HG03097 (cell line): ENCODE data around the gene KANK4.
"Not testable (repeated sequence)": the region's sequence is repeated elsewhere in the genome, so short reads cannot be mapped to it uniquely, and the experiment has no call there.

Source experiments
- ATAC-seq: cut with Tn5 transposase; IDR thresholded peaks from one replicate; pipeline ENCODE4 v1.9.1; 2021; ENCODE audit not compliant: unreplicated experiment, low FRiP score

Gene KANK4

GRCh38 chr1:62241371-62242131 is 77.7 kb downstream of the KANK4 start:
- no peak for ATAC-seq

- ATAC-seq = no peak
Measured at GRCh38 chr1:62240651-62241370, 78.4 kb downstream of the KANK4 start.

- ATAC-seq = not testable (repeated sequence)
Measured at GRCh38 chr1:62239652-62240403, 79.4 kb downstream of the KANK4 start.

- no peak for ATAC-seq
Measured at GRCh38 chr1:62238507-62238906, 80.7 kb downstream of the KANK4 start.

- ATAC-seq = no peak
Measured at GRCh38 chr1:62237950-62238374, 81.3 kb downstream of the KANK4 start.

- ATAC-seq = no peak
Measured at GRCh38 chr1:62237361-62237760, 81.9 kb downstream of the KANK4 start.

- ATAC-seq = no peak
Measured at GRCh38 chr1:62235576-62235975, 83.7 kb downstream of the KANK4 start.

GRCh38 chr1:62234688-62235087 is 84.5 kb downstream of the KANK4 start:
- ATAC-seq = no peak

- ATAC-seq = no peak
Measured at GRCh38 chr1:62233926-62234450, 85.2 kb downstream of the KANK4 start.

- no peak for ATAC-seq
Measured at GRCh38 chr1:62232871-62233278, 86.4 kb downstream of the KANK4 start.

- no peak for ATAC-seq
Measured at GRCh38 chr1:62230718-62231117, 88.5 kb downstream of the KANK4 start.

- ATAC-seq = no peak
Measured at GRCh38 chr1:62229932-62230331, 89.3 kb downstream of the KANK4 start.

GRCh38 chr1:62229468-62229867 is 89.8 kb downstream of the KANK4 start:
- ATAC-seq = no peak

GRCh38 chr1:62228883-62229187 is 90.4 kb downstream of the KANK4 start:
- ATAC-seq = no peak

GRCh38 chr1:62228136-62228882 is 90.9 kb downstream of the KANK4 start:
- no peak for ATAC-seq

GRCh38 chr1:62227496-62227895 is 91.7 kb downstream of the KANK4 start:
- no peak for ATAC-seq

- ATAC-seq = no peak
Measured at GRCh38 chr1:62224182-62224581, 95.1 kb downstream of the KANK4 start.

GRCh38 chr1:62222321-62222720 is 96.9 kb downstream of the KANK4 start:
- ATAC-seq = no peak

GRCh38 chr1:62221171-62221570 is 98.1 kb downstream of the KANK4 start:
- no peak for ATAC-seq

- ATAC-seq = not testable (repeated sequence)
Measured at GRCh38 chr1:62220456-62220855, 98.8 kb downstream of the KANK4 start.

- no peak for ATAC-seq
Measured at GRCh38 chr1:62218604-62219003, 100.6 kb downstream of the KANK4 start.
